Activated naive CD8-positive, alpha-beta T cell treated with anti-CD3 and anti-CD28 coated beads for 36 hours (primary cell): ENCODE data around the gene AGAP9. TPM values are rescaled to one million over a fixed set of nuclear protein-coding genes. Genes with fewer than 3 reads are reported as not detected.
"Not testable (repeated sequence)": the region's sequence is repeated elsewhere in the genome, so short reads cannot be mapped to it uniquely, and the experiment has no call there.

Source experiments
- DNase-seq: peaks from one replicate; pipeline ENCODE4 v3.0.0; 2021
- H3K27ac Mint-ChIP-seq: one replicate; pipeline ENCODE4 v1.8.0; 2022; ENCODE audit warnings: mild to moderate bottlenecking, moderate library complexity, mixed read lengths
- H3K27me3 Mint-ChIP-seq: one replicate; pipeline ENCODE4 v1.8.0; 2022; ENCODE audit warnings: mild to moderate bottlenecking, mixed read lengths
- H3K36me3 Mint-ChIP-seq: one replicate; pipeline ENCODE4 v1.8.0; 2021; ENCODE audit warnings: mild to moderate bottlenecking, mixed read lengths
- H3K4me1 Mint-ChIP-seq: one replicate; pipeline ENCODE4 v1.8.0; 2021; ENCODE audit warnings: mixed read lengths
- H3K4me3 Mint-ChIP-seq: one replicate; pipeline ENCODE4 v1.8.0; 2022; ENCODE audit warnings: mild to moderate bottlenecking, moderate library complexity, mixed read lengths
- H3K9me3 Mint-ChIP-seq: one replicate; pipeline ENCODE4 v1.8.0; 2022; ENCODE audit warnings: mixed read lengths
- total RNA-seq, 2 experiments: library from RNA; stranded (reverse); gene quantifications; one replicate each; pipeline ENCODE4 v1.2.3, GENCODE V29; 2021

The AGAP9 gene
- total RNA-seq, 2 experiments from 2014 or later = 2.1 to 2.8 TPM

DNA sequence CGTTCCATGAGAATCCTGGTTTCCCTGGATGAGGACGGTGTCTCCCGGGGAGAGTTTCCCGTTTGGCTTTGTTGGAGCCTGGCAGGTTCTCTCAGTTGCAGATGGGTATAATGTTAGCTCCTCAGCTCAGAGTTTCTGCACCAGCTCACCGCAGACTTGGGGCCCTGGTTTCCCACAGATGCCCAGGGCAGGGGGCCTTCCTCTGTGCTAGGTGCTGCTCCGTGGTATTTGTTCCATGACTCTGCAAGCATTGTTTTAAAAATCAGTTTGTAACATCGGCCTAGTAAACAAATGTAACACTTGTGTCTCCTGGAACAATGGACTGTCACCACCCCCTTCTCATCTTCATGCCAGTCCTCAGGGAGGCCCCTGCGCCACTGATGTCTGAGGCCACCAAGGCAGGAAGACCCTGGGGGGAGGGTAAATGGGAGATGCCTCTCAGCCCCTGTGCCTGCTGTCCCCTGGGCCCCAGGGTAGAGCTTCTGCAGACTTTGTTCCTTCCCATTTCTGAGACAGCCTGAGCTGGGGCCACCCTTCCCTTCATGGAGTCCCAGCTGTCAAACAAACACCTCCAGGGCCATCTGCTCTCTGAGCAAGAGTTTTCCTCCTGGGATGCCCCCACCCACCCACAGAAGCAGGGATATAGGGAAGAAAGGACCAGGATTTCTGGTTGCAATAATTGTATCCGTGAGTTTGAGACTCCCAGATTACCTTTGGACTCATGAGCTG is 67.9 kb downstream of the AGAP9 start:
- H3K27me3 Mint-ChIP-seq, H3K9me3 Mint-ChIP-seq, H3K4me3 Mint-ChIP-seq, H3K36me3 Mint-ChIP-seq, DNase-seq, H3K4me1 Mint-ChIP-seq, H3K27ac Mint-ChIP-seq: not testable (repeated sequence)

DNA sequence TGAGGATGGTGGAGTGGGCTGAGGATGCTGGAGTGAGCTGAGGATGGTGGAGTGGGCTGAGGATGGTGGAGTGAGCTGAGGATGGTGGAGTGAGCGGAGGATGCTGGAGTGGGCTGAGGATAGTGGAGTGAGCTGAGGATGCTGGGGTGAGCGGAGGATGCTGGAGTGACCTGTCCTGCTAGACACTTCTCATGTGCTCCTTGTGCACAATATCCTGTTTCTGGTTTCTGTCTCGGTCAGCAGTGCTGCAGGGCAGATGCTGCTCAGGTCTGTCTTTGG is 68.7 kb downstream of the AGAP9 start:
- Mint-ChIP-seq H3K4me3 (no peak overlapping the region), H3K4me1 (no peaks in the 10 kb centered on the region), H3K27ac (no peak overlapping the region), H3K36me3 (no peaks in the 10 kb centered on the region), H3K9me3 (no peaks in the 10 kb centered on the region), H3K27me3 (peaks cover 3% of the 10 kb centered on the region)
- no peak for DNase-seq

DNA sequence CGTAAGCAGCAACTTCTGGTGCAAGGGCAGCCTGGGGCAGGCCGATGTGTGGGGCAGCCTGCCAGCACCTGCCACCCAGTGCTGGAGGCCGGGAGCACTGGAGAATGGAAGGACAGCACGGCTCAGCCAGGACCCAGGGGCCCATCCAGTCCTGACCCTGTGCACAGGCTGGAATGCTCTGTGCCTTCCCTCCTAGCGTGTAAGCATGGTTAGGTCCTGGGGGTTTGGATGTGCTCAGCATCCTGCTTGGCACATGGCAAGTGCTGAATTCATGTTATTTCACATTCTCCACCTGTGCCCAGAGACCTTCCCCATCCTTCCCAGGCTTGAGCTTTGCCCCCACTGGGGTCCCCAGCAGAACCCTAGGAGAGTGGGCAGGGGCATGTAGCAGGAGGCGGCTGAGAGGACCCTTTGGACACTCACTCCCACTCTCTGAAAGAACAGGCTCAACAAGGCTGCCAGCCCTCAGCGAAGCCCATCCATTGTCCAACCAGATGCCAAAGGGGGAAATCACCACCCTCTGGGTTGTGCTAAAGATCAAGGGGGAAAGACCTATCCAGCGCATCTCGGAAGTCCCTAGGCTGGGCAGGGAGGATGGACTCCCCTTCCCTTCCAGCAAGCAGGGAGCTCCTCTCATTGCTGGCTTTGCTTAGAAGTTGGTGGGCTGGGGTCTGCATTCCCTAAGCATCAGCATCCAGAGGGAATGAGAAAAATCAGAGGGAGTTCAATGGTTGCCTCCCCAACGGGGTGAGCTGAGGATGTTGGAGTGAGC is 69.2 kb downstream of the AGAP9 start:
- Mint-ChIP-seq H3K4me1 (no peaks in the 10 kb centered on the region), H3K4me3 (no peak overlapping the region), H3K27ac (no peak overlapping the region)

DNA sequence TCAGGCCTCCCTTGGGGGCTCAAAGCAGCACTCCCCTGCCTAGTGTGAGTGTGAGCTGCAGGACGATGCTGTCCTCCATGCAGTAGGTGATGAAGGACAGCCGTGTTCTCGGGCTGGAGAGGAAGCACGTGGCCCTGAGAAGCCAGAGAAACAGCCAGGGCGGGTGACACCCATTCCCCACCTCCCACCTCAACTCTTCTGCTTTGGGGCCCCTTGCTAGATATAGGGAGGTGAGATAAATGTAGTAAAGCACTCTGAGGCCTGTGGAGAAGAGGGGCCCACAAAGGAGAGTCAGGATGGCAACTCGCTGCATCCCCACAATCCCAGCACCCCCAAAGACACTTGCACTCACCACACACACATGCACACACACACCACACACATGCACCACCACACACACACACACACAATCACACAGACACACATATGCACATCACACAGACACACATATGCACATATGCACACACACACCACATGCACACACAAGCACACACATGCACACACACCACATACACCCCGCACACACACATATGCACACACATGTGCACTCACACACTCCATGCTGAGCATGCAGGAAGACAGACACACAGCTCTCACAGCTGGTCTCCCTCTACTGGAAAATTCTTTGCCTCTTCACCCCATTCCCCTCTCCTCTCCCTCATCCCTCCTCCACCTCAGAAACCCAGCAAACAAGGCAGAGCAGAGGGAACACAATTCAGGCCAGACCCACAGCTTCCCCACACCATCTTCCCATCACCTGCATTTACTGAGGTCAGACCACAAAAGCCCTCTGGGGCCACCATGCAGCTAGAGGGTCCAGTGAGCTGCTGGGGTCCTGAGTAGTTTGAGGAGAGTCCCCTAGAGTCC is 70.1 kb downstream of the AGAP9 start:
- no peak overlapping the region for H3K27ac Mint-ChIP-seq
- H3K9me3 Mint-ChIP-seq = no peaks in the 10 kb centered on the region
- DNase-seq = no peak
- peaks cover 7% of the 10 kb centered on the region for H3K4me1 Mint-ChIP-seq
- H3K4me3 Mint-ChIP-seq = no peak overlapping the region
- H3K27me3 Mint-ChIP-seq = no peaks in the 10 kb centered on the region
- H3K36me3 Mint-ChIP-seq = no peaks in the 10 kb centered on the region

More for the DNA sequence above, 69.2 kb downstream of the AGAP9 start:
- no peak for DNase-seq
- no peaks in the 10 kb centered on the region for H3K9me3 Mint-ChIP-seq
- no peaks in the 10 kb centered on the region for H3K36me3 Mint-ChIP-seq
- no peaks in the 10 kb centered on the region for H3K27me3 Mint-ChIP-seq

DNA sequence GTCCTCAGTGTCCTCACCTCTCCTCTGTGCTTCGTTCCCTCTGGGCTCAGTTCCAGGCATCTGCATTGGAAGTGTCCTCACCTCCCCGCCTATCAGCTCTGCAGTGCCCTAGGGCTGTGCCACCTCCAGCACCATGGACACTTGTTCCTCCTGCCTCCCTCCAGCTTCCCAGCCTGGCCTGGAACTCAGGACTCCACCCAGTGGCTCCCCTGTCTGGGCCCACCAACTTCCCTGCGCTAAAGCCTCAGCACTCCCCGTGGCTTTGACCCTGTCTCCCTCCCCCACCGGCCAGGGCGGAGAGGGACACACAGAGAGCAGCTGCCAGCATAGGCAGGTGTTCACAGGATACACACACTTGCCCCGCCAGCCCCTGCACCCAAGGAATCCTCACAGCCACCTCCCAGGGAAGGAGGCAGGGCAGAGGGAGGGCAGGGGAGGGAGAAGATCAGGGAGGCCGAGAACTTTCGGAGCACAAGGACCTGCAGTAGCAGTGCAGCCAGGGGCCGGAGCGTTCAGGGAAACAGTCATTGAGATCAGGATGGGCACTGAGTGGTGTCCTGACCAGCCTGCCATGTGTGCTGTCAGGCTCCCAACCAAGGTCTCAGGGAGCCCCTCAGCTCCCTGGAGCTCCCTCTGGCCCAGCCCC is 70.8 kb downstream of the AGAP9 start:
- Mint-ChIP-seq H3K27ac (no peak overlapping the region), H3K27me3 (no peaks in the 10 kb centered on the region), H3K4me3 (no peak overlapping the region), H3K36me3 (no peaks in the 10 kb centered on the region), H3K4me1 (peaks cover 8% of the 10 kb centered on the region), H3K9me3 (no peaks in the 10 kb centered on the region)
- DNase-seq = no peak

- no peaks in the 10 kb centered on the region for H3K27me3 Mint-ChIP-seq
- no peak overlapping the region for H3K27ac Mint-ChIP-seq
- H3K9me3 Mint-ChIP-seq = no peaks in the 10 kb centered on the region
- DNase-seq = no peak
- peaks cover 8% of the 10 kb centered on the region for H3K4me1 Mint-ChIP-seq
- no peaks in the 10 kb centered on the region for H3K36me3 Mint-ChIP-seq
- H3K4me3 Mint-ChIP-seq = no peak overlapping the region
These were observed 71.4 kb downstream of the AGAP9 start for GRCh38 chr10:47451998-47452494.

Other genes starting within 250 kb of the AGAP9 start
- 1 to 10 TPM; 4.1 TPM for gene GDF10, start 223.4 kb downstream of the AGAP9 start, total RNA-seq
- gene GDF2, start 201.2 kb downstream of the AGAP9 start, total RNA-seq = not detected
- gene RBP3, start 175.3 kb downstream of the AGAP9 start, total RNA-seq = not detected
- gene ZNF488, start 139.3 kb downstream of the AGAP9 start, total RNA-seq = under 1 TPM; 0.33 to 0.50 TPM
- not detected for gene ANXA8, start 39.5 kb downstream of the AGAP9 start, total RNA-seq
- not detected for gene FAM25G, start 31.9 kb downstream of the AGAP9 start, total RNA-seq
- under 1 TPM; 0.08 to 0.14 TPM for gene SYT15B, start 240.0 kb upstream of the AGAP9 start, total RNA-seq